GM10266 (cell line): ENCODE measurements around the gene FRMD6.

ENCODE experiments used
- DNase-seq: peaks from one replicate; pipeline ENCODE4 v3.0.0; 2012; ENCODE audit errors: extremely low spot score
- CTCF ChIP-seq: IDR thresholded peaks from 2 replicates; pipeline ENCODE4 v1.5.1; 2012; ENCODE audit warnings: mild to moderate bottlenecking, low read depth; ENCODE audit not compliant: control insufficient read depth, insufficient read depth; ENCODE audit errors: missing control alignments

FRMD6 gene

GRCh38 chr14:51666070-51666469 is 14.4 kb downstream of the FRMD6 start:
- TF ChIP-seq CTCF: no peak

GRCh38 chr14:51666826-51667225 is 15.1 kb downstream of the FRMD6 start:
- no peak for TF ChIP-seq CTCF
- DNase-seq: no peak

More at GRCh38 chr14:51666070-51666469, 14.4 kb downstream of the FRMD6 start:
- no peak for DNase-seq

GRCh38 chr14:51668870-51669269 is 17.2 kb downstream of the FRMD6 start:
- TF ChIP-seq CTCF: no peak
- no peak for DNase-seq

- TF ChIP-seq CTCF: no peak
- DNase-seq: no peak
Observed at GRCh38 chr14:51674294-51675002, 22.7 kb downstream of the FRMD6 start.

GRCh38 chr14:51676549-51676948 is 24.8 kb downstream of the FRMD6 start:
- no peak for TF ChIP-seq CTCF
- DNase-seq: no peak

- TF ChIP-seq CTCF: no peak
- DNase-seq: no peak
Observed at GRCh38 chr14:51677266-51677665, 25.6 kb downstream of the FRMD6 start.

GRCh38 chr14:51677738-51678137 is 26.0 kb downstream of the FRMD6 start:
- DNase-seq: no peak
- no peak for TF ChIP-seq CTCF
